ENCODE results near the gene HLF. TPM values are rescaled to one million over a fixed set of nuclear protein-coding genes. Genes with fewer than 3 reads are reported as not detected.

The HLF gene
- polyA plus RNA-seq, 1 experiment = not detected

DNA sequence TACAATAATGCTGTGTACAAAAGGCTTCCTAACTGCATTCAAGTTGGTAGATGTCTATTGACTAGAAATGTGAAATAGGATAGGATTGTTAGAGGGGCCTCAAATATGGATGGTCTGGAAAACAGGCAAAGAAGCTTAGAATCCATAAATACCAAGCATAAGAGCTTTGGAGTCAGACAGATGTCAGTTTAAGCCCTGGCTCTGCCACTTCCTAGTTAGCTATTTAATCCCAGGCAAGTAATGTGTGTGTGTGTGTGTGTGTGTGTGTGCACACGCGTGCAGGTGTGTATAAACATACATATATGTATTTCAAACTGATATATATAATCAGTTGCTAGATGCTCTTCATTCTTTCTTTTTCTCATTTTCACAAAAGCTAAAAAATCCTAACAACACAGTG is 90.2 kb downstream of the HLF start:
- Histone ChIP-seq H3K27me3 (ENCODE audit: control insufficient read depth, insufficient read depth, low read length) (peaks cover 6% of the 10 kb centered on the region), H3K4me3 (ENCODE audit: low read depth, low read length) (no peak overlapping the region), H3K9me3 (ENCODE audit: control insufficient read depth, insufficient read depth, low read length) (no peaks in the 10 kb centered on the region), H3K27ac (ENCODE audit: low read depth, low read length) (no peak overlapping the region)
- ChIA-PET CTCF (interaction anchor here (1.3 to 5.7 kb wide), 5 partner anchors 10 to 363 kb away, joined by 3 to 60 read pairs (median 6); partner anchors contain the start of gene SMIM36), POLR2A (no interaction called here)
- no peak for TF ChIP-seq CTCF (IDR thresholded peaks at IDR 0.05; ENCODE audit: low read depth, low read length)
- no peak for DNase-seq (ENCODE audit: low read depth, low spot score)

- peak; percentile 74 for TF ChIP-seq CTCF (IDR thresholded peaks at IDR 0.05; ENCODE audit: low read depth, low read length)
Measured at GRCh38 chr17:55356434-55357328, 91.9 kb downstream of the HLF start.

DNA sequence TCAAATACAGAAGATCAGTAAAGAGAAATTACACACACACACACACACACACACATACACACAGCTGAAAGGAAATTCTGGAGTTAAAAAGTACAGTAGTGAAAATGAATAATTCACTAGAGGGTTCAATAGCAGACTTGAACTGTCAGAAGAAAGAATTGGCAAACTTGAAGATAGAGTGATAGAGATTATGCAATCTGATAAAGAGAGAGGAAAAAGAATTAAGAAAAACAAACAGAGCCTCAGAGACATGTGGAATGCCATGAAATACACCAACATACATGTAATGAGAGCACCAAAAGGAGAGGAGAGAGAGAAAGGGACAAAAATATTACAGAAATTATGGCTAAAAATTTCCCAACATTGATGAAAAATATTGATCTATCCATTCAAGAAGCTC is 96.2 kb downstream of the HLF start:
- TF ChIP-seq CTCF (IDR thresholded peaks at IDR 0.05; ENCODE audit: low read depth, low read length) = no peak
- Histone ChIP-seq H3K9me3 (ENCODE audit: control insufficient read depth, insufficient read depth, low read length) (no peaks in the 10 kb centered on the region), H3K27ac (ENCODE audit: low read depth, low read length) (no peak overlapping the region), H3K4me3 (ENCODE audit: low read depth, low read length) (no peak overlapping the region), H3K27me3 (ENCODE audit: control insufficient read depth, insufficient read depth, low read length) (no peaks in the 10 kb centered on the region)
- no peak for DNase-seq (ENCODE audit: low read depth, low spot score)
- ChIA-PET POLR2A (no interaction called here), CTCF (interaction anchor here (1.0 to 2.6 kb wide), 3 partner anchors 9 to 153 kb away, joined by 4 to 15 read pairs (median 5); no protein-coding TSS in a partner anchor)

More at GRCh38 chr17:55356434-55357328, 91.9 kb downstream of the HLF start:
- Histone ChIP-seq H3K27ac (ENCODE audit: low read depth, low read length) (no peak overlapping the region), H3K4me3 (ENCODE audit: low read depth, low read length) (no peak overlapping the region), H3K9me3 (ENCODE audit: control insufficient read depth, insufficient read depth, low read length) (no peaks in the 10 kb centered on the region), H3K27me3 (ENCODE audit: control insufficient read depth, insufficient read depth, low read length) (peaks cover 3% of the 10 kb centered on the region)
- CTCF ChIA-PET = interaction anchor here (0.6 to 5.7 kb wide), 24 partner anchors 9 to 371 kb away, joined by 3 to 60 read pairs (median 4); partner anchors contain the start of gene SMIM36
- POLR2A ChIA-PET = no interaction called here
- DNase-seq (ENCODE audit: low read depth, low spot score) = peak; percentile 13

GRCh38 chr17:55363033-55363432 is 98.3 kb downstream of the HLF start:
- TF ChIP-seq CTCF (IDR thresholded peaks at IDR 0.05; ENCODE audit: low read depth, low read length) = no peak
- ChIA-PET CTCF (interaction anchor here (0.9 to 1.0 kb wide), 2 partner anchors 15 to 151 kb away, joined by 3 to 4 read pairs; no protein-coding TSS in a partner anchor), POLR2A (no interaction called here)
- no peaks in the 10 kb centered on the region for H3K27me3 ChIP-seq (ENCODE audit: control insufficient read depth, insufficient read depth, low read length)
- no peak for DNase-seq (ENCODE audit: low read depth, low spot score)
- H3K9me3 ChIP-seq (ENCODE audit: control insufficient read depth, insufficient read depth, low read length) = no peaks in the 10 kb centered on the region
- H3K4me3 ChIP-seq (ENCODE audit: low read depth, low read length) = no peak overlapping the region
- no peak overlapping the region for H3K27ac ChIP-seq (ENCODE audit: low read depth, low read length)

GRCh38 chr17:55366020-55366481 is 101.3 kb downstream of the HLF start:
- H3K27me3 ChIP-seq (ENCODE audit: control insufficient read depth, insufficient read depth, low read length) = no peaks in the 10 kb centered on the region
- CTCF ChIA-PET = interaction anchor here (1.0 to 1.6 kb wide), 2 partner anchors 9 to 148 kb away, joined by 5 to 6 read pairs; no protein-coding TSS in a partner anchor
- no peak for DNase-seq (ENCODE audit: low read depth, low spot score)
- POLR2A ChIA-PET = no interaction called here
- H3K9me3 ChIP-seq (ENCODE audit: control insufficient read depth, insufficient read depth, low read length) = no peaks in the 10 kb centered on the region
- H3K4me3 ChIP-seq (ENCODE audit: low read depth, low read length) = no peak overlapping the region
- H3K27ac ChIP-seq (ENCODE audit: low read depth, low read length) = no peak overlapping the region
- no peak for TF ChIP-seq CTCF (IDR thresholded peaks at IDR 0.05; ENCODE audit: low read depth, low read length)

All from AG04450 (cell line).